Measurements from ENCODE around the gene UCK1. TPM values are rescaled to one million over a fixed set of nuclear protein-coding genes. Genes with fewer than 3 reads are reported as not detected.

Gene UCK1
- total and polyA plus RNA-seq, 2 of the 4 experiments (the other 2 are of a cell fraction): 17.9 to 21.4 TPM

- no TSS peak for BruUV-seq (replicated peaks)
- intact Hi-C loops (cut with micrococcal nuclease): loop anchor here (5.0 to 10.0 kb wide), 2 partner anchors 80 to 332 kb away; no protein-coding TSS in a partner anchor
- H3K14ac ChIP-seq (replicated peaks; ENCODE audit: low read depth, low read length): no peak overlapping the region
- H4K91ac ChIP-seq (ENCODE audit: insufficient read depth, low read depth, low read length): no peak overlapping the region
- H3K56ac ChIP-seq (ENCODE audit: extremely low read depth, insufficient read depth, low read length): no peak overlapping the region
- H2AK9ac ChIP-seq (replicated peaks; ENCODE audit: low read depth, low read length, poor library complexity): no peak overlapping the region
- WGBS, 2 experiments (ENCODE audit: extremely low coverage in 2 of 2, insufficient read length in 1 of 2): 92% methylated on average over 13 of the region's 18 CpGs; no CpG with 5 or more reads in 1 of the 2 experiments
- no peaks in the 10 kb centered on the region for H3K27me3 ChIP-seq (ENCODE audit: control insufficient read depth, insufficient read depth, low read length)
- H3K4me1 ChIP-seq (ENCODE audit: control insufficient read depth, insufficient read depth, low read length): no peaks in the 10 kb centered on the region
- ChIA-PET POLR2A (ENCODE audit: unreplicated experiment) (no interaction called here), CTCF (no interaction called here)
- H3K79me1 ChIP-seq (ENCODE audit: low read depth in 1 of 2, low read length in 2 of 2): peaks cover 35 to 42% of the 10 kb centered on the region in 2 experiments
- no peak overlapping the region for H3K27ac ChIP-seq (ENCODE audit: insufficient read depth, low read length)
- no peak overlapping the region for H2BK120ac ChIP-seq (ENCODE audit: low read depth, low read length)
- ATAC-seq (ENCODE audit: low read depth) (no peak), DNase-seq (no peak)
- dilution Hi-C loops (cut with HindIII; ENCODE audit: low sequenced_read_pairs, unreplicated experiment): no loop called here
- H3K18ac ChIP-seq (ENCODE audit: low read depth, low read length): no peak overlapping the region
- H4K5ac ChIP-seq (ENCODE audit: low read depth, low read length): no peak overlapping the region
- in situ Hi-C loops (cut with MboI; ENCODE audit: low sequenced_read_pairs): no loop called here
- no peak overlapping the region for H2BK20ac ChIP-seq (ENCODE audit: low read depth, low read length)
- H2BK15ac ChIP-seq (ENCODE audit: low read depth, low read length): no peak overlapping the region
- H3K23ac ChIP-seq (ENCODE audit: low read depth, low read length): no peak overlapping the region
- peaks cover 81% of the 10 kb centered on the region for H3K36me3 ChIP-seq (ENCODE audit: control insufficient read depth, insufficient read depth, low read length)
- H2AK5ac ChIP-seq (ENCODE audit: low read depth, low read length): no peak overlapping the region
- TF ChIP-seq MAFK (IDR thresholded peaks at IDR 0.05; ENCODE audit: low read depth, low read length) (no peak), USF2 (IDR thresholded peaks at IDR 0.05; ENCODE audit: low read depth, low read length) (no peak), MAZ (IDR thresholded peaks at IDR 0.05; ENCODE audit: borderline replicate concordance, low read depth, low read length) (no peak), RAD21 (IDR thresholded peaks at IDR 0.05; ENCODE audit: low read length) (no peak), POLR2A (IDR thresholded peaks at IDR 0.05; ENCODE audit: low read depth, low read length) (no peak), CEBPB (IDR thresholded peaks at IDR 0.05; ENCODE audit: low read depth, low read length) (no peak), RFX5 (IDR thresholded peaks at IDR 0.05; ENCODE audit: low read depth, low read length) (no peak)
- no peak overlapping the region for H3K4me3 ChIP-seq (ENCODE audit: insufficient read depth, low read depth, low read length)
- no peak overlapping the region for H3K4me2 ChIP-seq (ENCODE audit: low read depth, low read length)
- H2BK5ac ChIP-seq (ENCODE audit: low read depth, low read length, poor library complexity, severe bottlenecking): no peak overlapping the region
- H4K20me1 ChIP-seq (ENCODE audit: insufficient read depth, low read length): peaks cover 60% of the 10 kb centered on the region
- no peak overlapping the region for H3K9ac ChIP-seq (ENCODE audit: low read depth, low read length)
- H3K9me1 ChIP-seq (ENCODE audit: insufficient read depth, low read length): no peaks in the 10 kb centered on the region
- no peak overlapping the region for H3K4ac ChIP-seq (ENCODE audit: low read depth, low read length)
- H4K8ac ChIP-seq (ENCODE audit: low read depth in 2 of 2, low read length in 2 of 2): no peak overlapping the region
- H3K9me3 ChIP-seq (ENCODE audit: control insufficient read depth, insufficient read depth, low read length): no peaks in the 10 kb centered on the region
- no peak overlapping the region for H2AFZ ChIP-seq (replicated peaks; ENCODE audit: low read length, poor library complexity)
Measured at GRCh38 chr9:131476777-131477345, 54.2 kb downstream of the UCK1 start.
